GM19025 (cell line): ENCODE data around the gene KCNG4.

Source experiments
- ATAC-seq: cut with Tn5 transposase; IDR thresholded peaks from one replicate; pipeline ENCODE4 v1.9.1; 2021; ENCODE audit warnings: mild to moderate bottlenecking, low read depth, moderate library complexity; ENCODE audit not compliant: unreplicated experiment

KCNG4 gene

DNA sequence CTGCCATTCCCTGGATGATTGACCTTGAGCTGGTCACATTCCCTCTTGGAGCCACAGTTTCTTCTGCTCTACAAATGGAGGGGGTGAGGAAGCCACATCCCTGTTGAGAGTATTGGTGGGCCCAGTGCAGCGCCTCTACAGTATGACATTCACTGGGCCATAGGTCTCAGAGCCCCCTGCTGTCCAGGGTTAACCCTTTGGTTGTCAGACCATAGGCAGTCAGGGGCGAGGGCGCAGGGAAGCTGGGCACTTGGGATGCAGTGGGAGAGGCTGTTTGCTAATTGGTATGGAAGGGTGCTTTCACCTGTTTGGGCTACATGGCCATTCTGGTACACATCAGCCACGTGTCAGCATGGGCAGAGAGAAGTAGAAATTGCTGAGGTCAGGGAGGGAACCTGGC, 27.6 kb upstream of the KCNG4 start:
- no peak for ATAC-seq

DNA sequence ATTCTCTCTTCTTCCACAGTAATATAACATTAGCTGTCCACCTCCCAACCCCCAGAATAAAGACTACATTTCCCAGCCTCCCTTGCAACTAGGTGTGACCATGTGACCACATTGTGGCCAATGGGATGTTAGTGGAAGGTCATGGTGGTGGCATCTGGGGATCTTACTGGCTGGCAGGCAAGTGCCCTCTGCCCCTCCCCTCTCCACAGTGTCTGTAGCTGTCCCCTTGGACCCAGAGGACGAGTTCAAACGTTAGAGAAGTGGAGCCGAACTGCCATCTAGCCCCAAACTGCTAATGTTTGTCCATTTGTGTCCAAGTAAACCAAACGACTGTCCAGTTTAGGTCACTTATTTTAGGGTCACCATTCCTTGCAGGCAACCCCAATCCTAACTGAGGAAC, 26.6 kb upstream of the KCNG4 start:
- no peak for ATAC-seq

DNA sequence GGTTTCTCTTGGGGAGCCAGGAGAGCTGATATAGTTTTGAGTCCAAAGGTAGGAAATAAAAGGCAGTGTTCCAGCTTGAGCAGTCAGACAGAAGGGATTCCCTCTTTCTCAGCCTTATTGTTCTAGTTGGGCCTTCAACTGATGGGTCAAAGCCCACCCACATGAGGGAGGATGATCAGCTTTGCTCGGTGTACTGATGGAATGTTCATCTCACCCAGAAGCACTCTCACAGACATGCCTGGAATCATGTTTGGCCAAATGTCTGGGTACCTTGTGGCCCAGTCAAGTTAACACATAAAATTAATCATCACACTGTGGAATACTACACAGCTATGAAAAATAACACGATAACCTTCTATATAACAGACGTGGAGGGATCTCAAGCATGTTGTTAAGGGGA, 23.1 kb upstream of the KCNG4 start:
- no peak for ATAC-seq

DNA sequence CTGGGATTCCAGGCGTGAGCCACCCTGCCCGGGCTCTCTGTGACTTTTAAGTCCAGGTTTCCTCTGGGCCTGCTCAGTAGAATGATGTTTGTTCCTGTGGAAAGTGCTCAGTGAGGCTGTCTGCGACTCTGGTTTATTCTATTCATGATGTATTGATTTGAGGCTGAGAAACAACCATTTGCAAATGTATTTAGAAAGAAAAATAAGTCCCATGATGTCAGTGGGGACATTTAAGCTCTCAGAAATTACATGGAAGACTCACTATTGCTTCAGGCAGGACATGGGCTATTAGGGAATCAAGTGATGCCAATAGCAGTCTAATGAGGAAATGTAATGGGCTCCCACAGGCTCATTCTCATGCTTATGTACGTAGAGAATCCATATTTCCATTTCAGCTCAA, 22.2 kb upstream of the KCNG4 start:
- ATAC-seq: no peak

DNA sequence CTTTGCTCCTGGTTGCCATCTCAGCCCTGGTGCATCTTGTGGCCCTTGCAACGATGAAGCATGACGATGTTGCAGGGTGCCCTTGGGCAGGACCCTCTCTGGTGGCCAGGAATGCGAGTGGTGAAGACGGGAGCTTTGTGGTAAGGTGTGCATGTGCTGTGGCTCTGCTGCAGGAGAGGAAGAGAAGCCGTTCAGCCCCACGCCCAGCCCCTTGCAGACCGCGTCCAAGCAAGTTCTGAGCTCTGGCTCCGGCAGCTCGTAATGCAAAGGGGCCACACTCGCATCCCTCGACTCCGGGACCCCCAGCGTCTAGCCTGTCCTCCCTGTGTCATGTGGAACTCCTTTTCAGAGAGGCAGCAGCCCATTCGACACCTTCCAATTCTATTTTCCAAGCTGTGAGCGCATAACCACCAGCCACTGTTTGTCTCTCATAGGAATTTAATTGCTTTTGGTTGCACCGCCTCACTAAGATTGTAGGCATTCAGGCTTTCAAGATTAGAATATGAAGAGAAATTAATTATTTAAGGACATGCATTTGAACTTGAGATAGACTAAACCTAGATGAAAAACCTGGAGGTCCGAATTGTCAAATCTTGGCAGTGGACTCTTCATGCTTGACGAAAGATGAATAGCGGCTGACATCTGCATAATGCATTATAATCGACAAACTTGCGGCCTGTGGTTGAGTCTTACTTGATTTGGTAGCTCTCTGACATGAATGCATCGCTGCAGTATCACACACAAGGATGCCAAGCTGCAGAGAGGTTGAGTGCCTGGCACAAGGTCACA, 21.1 kb upstream of the KCNG4 start:
- ATAC-seq: no peak

DNA sequence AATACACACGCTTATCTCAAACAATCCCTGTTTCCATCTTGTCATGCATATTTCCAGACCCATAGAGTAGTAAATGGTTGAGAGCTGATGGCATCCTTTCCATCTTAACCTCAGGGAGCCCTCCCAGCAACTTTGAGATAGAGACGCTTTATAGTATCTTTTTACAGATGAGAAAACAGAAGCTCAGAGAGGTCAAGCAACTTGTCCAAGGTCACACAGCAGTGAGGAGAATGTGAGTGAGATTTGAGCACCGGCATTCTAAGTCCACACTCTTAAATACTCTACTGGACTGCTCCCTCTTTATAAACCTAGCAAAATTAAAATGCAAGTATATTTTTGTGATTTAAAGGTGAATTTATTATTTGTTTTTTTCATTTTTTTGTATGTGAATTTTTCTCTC, 19.9 kb upstream of the KCNG4 start:
- ATAC-seq: no peak

DNA sequence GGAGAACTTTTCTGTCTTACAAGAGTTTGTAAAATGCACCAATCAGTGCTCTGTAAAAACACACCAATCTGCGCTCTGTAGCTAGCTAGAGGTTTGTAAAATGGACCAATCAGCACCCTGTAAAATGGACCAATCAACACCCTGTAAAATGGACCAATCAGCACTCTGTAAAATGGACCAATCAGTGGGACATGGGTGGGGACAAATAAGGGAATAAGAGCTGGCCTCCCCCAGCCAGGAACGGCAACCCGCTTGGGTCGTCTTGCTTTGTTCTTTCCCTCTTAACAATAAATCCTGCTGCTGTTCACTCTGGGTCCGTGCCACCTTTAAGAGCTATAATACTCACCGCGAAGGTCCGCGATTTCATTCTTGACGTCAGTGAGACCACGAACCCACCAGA, 18.5 kb upstream of the KCNG4 start:
- no peak for ATAC-seq

DNA sequence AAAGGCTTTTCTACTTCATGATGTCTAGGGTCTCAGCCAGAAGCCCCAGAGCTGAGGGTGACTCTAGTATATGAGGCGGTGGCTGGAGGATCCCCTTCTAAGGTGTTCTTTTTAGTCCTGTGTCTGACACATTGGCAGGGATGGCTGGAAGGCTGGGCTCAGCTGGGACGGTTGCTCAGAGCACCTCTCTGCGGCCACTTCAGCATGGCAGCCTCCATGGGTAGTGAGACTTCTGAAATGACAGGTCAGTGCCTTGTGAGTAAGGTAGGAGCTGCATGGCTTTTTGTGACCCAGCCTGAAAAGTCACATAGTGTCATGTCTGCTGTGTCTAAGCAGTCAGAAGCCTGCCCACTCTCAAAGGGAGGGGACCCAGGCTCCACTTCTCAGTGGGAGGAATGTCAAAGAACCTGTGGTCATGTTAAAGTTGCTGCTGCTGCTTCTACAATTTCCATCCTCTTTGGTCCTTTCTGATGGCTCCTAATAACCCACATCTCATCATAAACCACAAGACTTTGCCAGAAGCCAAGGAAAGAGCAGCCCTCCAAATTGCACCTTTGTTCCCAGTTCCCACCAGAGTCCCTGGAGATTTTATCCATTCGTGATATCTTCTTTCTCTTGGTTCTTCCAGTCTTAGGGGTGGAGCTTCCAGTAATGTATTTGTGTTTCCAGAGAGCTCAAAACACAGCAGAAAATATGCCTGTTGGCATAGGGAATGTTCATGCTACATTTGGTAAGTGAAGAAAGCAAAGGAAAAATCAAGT, 15.4 kb upstream of the KCNG4 start:
- ATAC-seq: no peak

DNA sequence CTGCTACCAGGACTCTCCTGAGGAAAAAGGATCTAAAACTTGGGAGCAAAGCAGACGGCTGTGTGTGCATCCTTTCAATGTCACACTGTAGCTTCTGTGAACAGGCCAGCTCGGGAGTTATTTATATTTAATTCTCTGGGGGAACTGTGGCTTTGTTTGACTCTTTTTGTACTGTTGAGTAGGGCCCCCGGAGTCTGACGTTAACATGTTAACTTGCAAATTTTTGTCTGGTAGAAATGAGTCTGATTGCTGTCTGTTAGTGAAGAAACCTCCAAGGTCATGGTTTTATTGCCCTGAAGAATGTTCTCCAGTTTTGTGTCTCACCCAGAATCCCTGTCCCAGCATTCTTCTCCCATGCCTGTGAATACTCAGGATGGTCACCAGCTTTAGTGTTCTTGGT, 14.2 kb upstream of the KCNG4 start:
- ATAC-seq: no peak

DNA sequence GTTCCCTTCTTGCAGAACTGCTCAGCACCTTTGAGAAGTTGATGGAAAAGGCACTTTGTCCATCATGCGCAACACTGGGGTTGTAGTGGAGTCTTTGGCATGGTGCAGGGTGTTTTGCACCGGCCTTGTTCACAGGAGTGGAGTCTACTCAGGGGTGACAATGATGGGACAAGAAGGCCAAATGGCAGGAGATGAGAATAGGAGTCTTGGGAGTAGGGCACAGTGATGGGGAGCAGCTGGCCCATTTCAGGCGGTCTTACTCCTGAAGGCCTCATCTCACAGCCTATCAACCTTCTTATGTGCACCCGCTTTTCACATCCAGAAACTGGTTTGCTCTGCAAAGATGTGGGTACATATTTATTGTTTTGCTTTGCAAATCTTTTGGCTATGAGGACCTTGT, 13.4 kb upstream of the KCNG4 start:
- no peak for ATAC-seq

DNA sequence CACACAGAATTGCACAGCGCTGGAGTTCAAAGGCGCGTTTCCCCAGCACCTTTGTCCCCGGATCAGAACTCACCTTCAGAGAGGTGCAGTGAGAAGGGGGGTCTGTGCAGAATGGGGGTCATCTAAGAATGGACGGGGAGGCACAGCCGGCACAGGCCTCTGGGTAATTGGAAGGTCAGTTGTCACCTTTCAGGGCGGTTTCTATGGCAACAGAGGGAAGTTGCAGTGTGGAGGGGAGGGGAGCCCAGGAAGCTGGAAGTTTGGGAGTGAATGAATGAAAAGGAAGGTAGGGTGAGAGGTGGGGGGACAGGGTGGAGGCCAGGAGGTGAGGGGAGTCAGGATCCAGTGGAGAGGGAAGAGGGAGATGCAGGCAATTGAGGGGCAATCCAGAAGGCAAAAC, 12.4 kb upstream of the KCNG4 start:
- no peak for ATAC-seq

DNA sequence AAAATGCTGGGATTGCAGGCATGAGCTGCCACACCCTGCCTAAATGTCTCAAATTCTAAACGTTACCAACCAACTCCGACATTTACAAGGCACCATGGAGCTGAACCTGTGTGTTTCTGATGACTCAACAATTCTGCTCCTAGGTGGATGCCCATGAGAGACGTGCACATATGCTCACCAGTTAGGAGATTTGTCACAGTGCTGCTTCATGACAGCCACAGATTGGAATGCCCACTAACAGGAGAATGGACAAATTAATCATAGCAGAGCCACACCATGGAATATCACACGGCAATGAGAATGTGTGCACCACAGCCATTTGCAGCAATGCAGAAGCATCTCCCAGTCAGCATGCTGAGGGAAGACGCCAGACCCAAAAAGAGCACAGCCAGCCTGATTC, 8.0 kb upstream of the KCNG4 start:
- ATAC-seq: no peak

DNA sequence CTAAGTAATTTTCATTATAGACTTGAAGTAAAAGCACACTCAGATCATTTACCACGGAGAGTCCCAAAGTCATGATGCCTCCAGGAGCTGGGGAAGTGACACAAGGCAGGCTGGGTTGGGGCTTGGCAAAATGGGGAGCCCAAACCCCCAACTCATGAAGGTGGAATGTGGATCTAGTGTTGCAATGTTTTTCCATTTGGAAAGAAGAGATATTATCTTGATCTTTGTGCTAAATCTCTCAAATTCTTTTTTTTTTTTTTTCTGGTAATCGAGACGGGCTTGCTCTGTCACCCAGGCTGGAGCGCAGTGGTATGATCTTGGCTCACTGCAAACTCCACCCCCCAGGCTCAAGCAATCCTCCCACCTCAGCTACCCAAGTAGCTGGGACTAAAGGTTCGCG, 7.5 kb upstream of the KCNG4 start:
- ATAC-seq: no peak

DNA sequence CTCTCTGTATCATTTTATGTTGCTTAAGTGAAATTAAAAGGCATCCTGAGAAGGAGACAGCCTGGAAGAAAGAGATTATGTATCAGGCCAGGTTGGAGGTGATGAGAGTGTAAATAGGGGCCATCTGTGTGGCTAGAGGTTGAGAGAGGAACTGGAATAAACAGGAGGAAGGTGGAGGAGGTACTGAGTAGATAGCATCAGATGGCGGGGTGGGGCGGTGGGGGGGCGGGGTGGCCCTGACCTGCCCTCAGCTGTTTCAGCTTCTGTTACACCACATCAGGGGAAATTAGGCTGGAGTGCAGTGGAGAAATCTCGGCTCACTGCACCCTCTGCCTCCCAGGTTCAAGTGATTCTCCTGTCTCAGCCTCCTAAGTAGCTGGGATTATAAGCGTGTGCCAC, 6.9 kb upstream of the KCNG4 start:
- ATAC-seq: no peak

DNA sequence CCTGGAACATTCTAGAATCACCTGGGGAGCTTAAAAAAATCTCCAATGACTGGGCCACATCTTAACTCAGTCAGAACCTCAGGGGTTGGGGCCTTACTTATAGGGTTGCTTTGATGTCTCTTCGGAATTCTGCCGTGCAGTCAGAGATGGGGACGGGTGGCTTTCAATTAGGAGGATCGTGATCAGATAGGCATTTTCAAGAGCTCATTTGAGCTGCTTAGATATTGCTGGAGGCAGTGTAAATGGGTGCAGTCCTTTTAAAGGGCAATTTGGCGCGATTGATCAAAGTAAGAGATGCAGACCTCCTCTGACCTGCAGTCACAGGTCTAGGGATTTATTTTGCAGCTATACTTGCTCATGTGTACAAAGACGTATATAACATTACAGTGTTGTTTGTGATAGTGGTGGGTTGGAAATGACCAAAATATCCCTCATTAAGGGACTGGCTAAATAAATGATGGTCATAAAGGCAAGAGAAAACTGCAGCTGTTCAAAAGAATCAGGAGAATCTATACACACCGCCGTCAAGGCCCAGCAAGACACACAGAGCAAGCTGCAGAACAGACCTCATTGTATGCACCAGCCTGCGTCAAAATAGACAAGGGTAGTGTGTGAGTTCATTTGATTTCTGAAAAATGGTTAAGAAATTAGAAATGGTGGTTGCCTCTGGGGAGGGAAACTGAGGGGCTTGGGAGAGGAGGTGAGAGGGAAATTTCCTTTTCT, 6.3 kb upstream of the KCNG4 start:
- ATAC-seq: no peak

DNA sequence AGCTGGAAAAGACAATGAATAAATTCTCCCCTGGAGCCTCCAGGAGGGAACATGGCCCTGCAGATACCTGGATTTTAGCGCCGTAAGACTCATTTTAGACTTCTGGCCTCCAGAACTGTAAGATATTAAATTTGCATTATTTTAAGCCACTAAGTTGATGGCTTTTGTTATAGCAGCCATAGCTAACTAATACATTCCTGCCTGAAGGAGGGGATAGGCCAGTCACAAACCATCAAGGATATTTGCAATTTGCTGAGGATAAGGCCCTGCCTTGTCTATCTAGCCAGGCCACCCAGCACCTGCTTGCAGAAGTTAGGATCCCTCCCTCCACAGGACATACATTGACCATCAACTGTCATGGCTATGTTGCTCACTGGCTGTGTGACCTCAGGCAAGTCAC, 4.9 kb upstream of the KCNG4 start:
- no peak for ATAC-seq

DNA sequence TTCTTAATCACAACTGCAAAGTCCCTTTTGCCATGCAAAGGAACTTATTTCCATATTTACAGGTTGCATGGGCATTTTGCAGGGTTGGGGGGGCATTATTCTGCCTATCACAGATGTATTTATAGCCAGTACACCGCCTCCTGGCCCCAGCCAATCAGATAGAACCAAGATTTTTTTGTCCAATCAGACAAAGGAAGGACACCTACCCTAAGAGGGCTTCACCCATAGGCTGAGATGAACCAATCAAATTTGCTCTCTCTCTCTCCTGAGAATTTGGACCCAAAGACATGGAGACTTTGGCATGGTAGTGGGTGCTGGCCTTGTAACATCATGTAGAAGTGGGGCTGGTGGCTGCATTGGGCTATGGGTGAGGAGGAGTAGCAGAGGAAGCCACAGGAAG, 3.9 kb upstream of the KCNG4 start:
- no peak for ATAC-seq

DNA sequence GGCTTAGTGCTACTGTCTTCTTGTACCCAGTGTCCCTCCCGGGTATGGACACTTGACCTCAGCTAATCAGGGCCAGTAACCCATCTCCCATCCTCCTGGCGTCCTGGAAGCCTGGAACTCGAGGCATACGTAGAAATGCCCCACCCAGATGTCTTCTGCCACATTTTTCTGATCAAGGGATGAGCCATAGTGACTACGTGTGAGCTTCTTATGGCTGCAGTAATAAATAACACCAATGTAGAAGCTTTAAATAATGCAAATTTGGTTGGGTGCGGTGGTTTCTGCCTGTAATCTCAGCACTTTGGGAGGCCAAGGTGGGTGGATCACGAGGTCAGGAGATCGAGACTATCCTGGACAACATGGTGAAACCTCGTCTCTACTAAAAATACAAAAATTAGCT, 3.0 kb upstream of the KCNG4 start:
- ATAC-seq: no peak

DNA sequence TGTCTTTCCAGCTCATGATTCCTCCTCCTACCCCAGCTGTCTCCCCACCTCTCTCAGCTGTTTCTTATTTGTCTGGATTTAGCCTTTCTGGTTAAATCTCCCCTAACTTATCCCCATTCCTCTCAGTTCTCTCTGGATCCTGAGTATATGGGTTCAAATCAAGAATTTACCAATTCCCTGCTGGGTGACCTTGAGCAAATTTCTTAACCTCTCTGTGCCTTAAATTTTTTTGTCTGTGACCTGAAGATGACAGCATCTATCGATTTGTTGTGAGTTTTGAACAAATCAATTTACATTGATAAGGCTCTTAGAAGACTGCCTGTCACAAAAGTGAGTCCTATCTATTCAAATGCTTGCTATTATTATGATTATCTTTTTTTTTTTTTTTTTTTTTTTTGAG, 2.0 kb upstream of the KCNG4 start:
- ATAC-seq: no peak

DNA sequence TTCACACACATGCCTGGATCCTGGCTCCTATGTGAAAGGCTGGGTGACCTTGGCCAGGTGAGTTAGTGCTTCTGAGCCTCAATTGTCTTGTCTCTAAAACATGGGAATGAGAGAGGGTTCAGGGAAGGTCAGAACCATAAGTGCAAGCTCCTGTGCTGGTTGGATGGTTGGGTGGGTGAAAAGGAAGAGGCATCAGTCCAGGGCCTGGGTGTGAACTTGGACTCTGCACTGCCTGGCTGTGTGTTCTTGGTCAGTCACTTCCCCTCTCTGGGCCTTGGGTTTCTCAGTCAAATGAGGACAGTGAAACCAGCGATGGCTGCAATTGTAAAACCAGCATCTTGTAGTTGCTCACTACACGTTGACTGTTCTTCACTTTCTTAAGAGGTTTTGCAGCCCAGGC, 643 bp upstream of the KCNG4 start:
- ATAC-seq: no peak

DNA sequence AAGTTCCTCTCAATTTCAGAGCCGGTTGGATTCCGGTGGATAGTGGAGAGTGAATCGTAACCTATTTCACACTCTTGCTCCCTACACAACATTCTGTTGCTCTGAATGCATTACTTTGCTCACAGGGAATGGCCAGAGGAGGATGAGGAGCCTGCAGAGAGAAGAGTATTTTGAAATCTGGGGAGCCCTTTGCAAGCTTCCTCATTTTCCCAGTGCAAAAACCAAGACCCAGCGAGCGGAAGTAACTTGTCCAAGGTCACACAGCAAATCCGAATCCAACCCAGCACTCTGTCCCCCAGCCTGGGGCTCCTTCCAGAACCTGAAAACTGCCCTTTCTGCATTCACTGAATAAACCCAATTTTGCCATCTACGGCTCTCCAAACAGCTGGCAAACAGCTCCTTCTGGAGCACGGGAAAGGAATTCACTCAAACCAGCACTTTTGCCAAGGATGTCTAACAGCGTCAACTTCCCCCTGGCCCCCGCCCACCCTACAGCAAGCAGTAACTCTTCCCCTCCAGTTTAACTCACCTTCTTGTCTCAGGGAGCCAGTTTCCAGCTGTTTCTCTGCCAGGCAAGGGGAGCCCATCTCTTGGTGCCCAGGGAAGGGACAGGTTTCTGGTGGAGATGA, 557 bp downstream of the KCNG4 start:
- no peak for ATAC-seq
